C4-2B (cell line): ENCODE data around the gene TDP1.

ENCODE experiments used
- H3K27ac ChIP-seq: fragments of 450-650 bp; 2 replicates; pipeline ENCODE4 v1.5.1; 2017
- ZFX ChIP-seq: fragments of 450-650 bp; IDR thresholded peaks from 2 replicates; pipeline ENCODE4 v1.6.1; 2017
- TF ChIP-seq, protein P1 (sequence below): fragments of 450-650 bp; conservative IDR thresholded peaks from 2 replicates; pipeline ENCODE4 v1.5.1; 2017; ENCODE audit warnings: mild to moderate bottlenecking

TDP1 gene

GRCh38 chr14:90034835-90035525, 79.3 kb downstream of the TDP1 start:
- TF ChIP-seq, protein P1, sequence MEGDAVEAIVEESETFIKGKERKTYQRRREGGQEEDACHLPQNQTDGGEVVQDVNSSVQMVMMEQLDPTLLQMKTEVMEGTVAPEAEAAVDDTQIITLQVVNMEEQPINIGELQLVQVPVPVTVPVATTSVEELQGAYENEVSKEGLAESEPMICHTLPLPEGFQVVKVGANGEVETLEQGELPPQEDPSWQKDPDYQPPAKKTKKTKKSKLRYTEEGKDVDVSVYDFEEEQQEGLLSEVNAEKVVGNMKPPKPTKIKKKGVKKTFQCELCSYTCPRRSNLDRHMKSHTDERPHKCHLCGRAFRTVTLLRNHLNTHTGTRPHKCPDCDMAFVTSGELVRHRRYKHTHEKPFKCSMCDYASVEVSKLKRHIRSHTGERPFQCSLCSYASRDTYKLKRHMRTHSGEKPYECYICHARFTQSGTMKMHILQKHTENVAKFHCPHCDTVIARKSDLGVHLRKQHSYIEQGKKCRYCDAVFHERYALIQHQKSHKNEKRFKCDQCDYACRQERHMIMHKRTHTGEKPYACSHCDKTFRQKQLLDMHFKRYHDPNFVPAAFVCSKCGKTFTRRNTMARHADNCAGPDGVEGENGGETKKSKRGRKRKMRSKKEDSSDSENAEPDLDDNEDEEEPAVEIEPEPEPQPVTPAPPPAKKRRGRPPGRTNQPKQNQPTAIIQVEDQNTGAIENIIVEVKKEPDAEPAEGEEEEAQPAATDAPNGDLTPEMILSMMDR = no peak
- TF ChIP-seq ZFX = no peak
- no peak overlapping the region for H3K27ac ChIP-seq

DNA sequence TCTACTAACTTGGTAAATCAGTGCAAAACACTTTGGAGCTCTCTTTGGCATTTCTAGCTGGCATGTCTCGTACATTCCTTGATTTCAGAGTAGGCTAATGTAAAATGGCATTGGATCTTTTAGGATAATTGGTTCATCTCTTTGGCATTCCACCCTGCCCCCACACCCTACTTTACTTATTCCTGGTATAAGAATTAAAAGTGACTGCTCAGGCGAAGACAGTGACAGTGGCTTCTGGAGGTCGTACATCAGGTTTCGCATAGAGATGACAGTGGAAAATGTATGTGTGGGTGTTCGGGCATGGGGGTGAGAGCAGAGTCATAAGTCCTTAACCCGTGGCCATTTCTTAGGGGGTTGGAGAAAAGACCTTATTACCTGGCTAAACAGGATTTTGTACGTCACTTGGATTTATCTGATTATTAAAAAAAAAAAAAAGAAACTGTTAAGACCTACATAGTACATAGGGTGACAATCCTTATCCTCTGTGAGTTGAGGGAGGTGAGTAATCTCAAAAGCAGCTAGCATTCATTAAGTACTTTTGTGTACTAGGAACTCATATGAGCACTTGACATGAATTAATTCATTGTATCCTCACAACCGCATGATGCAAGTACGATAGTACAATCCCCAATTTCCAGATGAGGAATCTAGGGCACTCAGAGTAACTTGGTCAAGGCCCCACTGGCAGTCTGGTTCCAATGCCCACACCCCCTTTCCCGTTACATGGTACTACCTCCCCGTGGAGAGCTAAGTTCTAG, 83.7 kb downstream of the TDP1 start:
- no peak overlapping the region for H3K27ac ChIP-seq
- TF ChIP-seq, protein P1 = no peak
- TF ChIP-seq ZFX = no peak

- TF ChIP-seq, protein P1 = no peak
- no peak for TF ChIP-seq ZFX
- no peak overlapping the region for H3K27ac ChIP-seq
These were observed 84.7 kb downstream of the TDP1 start for GRCh38 chr14:90040411-90040810.

GRCh38 chr14:90042496-90043252, 86.9 kb downstream of the TDP1 start:
- no peak overlapping the region for H3K27ac ChIP-seq
- no peak for TF ChIP-seq ZFX
- TF ChIP-seq, protein P1 = no peak

DNA sequence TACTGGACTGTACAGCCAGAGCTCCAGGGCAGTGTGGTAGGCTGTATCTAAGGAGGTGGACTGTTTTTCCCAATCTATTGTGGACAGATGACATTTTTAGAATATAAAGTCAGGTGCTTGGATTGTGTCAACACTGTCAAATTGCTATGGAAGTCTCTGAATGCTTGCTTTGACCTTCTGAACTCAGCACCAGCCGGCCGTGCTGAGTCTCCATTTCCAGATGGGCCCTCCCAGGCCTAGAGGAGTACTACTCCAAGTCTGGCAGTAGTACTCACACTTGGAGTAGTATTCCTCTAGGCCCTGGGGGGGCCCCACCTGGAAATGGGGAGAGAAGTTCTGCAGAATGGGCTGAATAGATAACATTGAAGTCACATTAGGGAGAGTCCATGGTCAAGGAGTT, 89.9 kb downstream of the TDP1 start:
- TF ChIP-seq, protein P1 = no peak
- TF ChIP-seq ZFX = no peak
- no peak overlapping the region for H3K27ac ChIP-seq

DNA sequence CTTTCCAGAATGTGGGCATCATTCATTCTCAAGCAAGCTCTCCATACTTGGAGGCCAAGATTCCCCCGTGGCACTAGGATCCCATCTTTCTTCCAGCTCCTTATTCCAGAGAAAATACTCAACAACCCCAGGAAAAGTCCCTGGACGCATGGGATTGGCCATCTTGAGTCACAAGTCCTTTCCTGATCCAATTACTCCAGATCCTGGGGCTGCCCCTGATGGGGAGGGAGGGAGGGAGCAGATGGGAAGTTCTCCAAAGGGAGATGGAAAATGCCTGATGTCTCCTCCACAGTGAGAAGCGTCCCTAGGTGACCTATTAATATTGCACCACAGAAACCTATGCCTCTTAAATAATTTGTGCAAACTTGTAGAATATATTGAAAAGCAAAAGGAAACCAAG, 93.7 kb downstream of the TDP1 start:
- no peak overlapping the region for H3K27ac ChIP-seq
- no peak for TF ChIP-seq ZFX
- TF ChIP-seq, protein P1 = no peak

DNA sequence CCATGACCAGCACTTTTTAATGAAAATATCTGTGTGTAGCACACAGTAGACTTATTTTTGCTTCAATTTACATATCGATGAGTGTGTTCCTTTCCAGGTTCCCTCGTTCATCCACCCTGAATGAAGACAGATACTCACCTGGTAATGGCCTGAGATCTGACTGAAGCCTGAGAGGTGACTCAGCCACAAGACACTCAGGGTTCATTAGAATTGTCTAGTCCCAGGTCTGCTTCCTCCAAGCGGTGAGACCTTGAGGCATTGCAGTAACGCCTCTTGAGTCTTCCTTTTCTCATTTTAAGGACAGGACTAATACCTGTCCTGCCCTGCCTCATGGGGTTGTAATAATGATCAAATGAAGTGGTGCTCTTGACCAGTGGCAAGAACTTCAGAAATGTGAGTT, 94.5 kb downstream of the TDP1 start:
- no peak overlapping the region for H3K27ac ChIP-seq
- TF ChIP-seq ZFX = no peak
- TF ChIP-seq, protein P1 = no peak
